ENCODE measurements around the gene DOCK1. TPM values are rescaled to one million over a fixed set of nuclear protein-coding genes. Genes with fewer than 3 reads are reported as not detected.

Gene DOCK1
- total and polyA plus RNA-seq, 8 donors = 46.4 to 77.7 (median 71.3) TPM

DNA sequence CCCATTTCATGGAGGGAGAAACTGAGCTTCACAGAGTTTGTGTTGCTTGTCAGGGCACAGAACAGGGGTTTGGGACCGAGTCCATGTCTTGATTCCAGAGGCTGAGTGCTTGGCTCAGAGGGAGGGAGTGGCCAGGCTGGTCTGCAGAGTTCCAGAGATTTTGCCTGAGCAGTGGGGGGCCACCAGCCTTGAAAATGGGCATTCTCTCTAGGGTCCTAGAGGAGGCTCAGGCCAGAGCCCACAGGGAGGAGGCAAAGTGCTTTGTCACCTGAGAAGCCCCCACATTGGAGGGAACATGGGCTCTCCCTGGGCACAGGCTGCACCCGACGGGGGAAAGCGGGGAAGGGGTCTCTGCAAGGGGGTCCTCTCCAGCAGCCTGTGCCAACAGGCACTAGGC lies 51.5 kb downstream of the DOCK1 start:
- no peaks in the 10 kb centered on the region for H3K4me1 ChIP-seq

DNA sequence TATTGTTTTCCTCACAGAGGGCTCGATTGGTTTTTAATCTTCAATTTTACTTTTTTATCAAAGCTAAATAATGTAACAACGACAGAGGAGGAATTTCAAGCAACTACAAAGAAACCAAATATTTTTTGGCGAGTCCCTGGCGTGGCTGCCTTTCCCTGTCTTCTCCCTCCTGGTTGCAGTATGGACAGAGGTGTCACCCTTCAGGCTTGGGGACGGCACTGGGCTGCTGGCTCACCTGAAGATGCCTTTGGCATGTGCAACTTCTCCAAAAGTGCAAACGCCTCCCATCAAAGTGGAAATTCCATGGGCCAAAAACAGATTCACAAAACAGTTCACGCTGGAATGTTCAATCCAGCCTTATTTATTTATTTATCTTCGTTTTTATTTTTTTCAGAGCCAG lies 51.9 kb downstream of the DOCK1 start:
- ATAC-seq (no peak), DNase-seq (no peak)
- no peak overlapping the region for H3K27ac ChIP-seq
- no peak overlapping the region for H3K4me3 ChIP-seq
- no peaks in the 10 kb centered on the region for H3K4me1 ChIP-seq
- intact Hi-C loops (cut with DNase I) = no loop called here
- H3K9me3 ChIP-seq = no peaks in the 10 kb centered on the region
- no peaks in the 10 kb centered on the region for H3K36me3 ChIP-seq
- TF ChIP-seq, protein P1, sequence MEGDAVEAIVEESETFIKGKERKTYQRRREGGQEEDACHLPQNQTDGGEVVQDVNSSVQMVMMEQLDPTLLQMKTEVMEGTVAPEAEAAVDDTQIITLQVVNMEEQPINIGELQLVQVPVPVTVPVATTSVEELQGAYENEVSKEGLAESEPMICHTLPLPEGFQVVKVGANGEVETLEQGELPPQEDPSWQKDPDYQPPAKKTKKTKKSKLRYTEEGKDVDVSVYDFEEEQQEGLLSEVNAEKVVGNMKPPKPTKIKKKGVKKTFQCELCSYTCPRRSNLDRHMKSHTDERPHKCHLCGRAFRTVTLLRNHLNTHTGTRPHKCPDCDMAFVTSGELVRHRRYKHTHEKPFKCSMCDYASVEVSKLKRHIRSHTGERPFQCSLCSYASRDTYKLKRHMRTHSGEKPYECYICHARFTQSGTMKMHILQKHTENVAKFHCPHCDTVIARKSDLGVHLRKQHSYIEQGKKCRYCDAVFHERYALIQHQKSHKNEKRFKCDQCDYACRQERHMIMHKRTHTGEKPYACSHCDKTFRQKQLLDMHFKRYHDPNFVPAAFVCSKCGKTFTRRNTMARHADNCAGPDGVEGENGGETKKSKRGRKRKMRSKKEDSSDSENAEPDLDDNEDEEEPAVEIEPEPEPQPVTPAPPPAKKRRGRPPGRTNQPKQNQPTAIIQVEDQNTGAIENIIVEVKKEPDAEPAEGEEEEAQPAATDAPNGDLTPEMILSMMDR (IDR thresholded peaks at IDR 0.05) = no peak
- H3K27me3 ChIP-seq = no peaks in the 10 kb centered on the region

More for the DNA sequence above, 51.5 kb downstream of the DOCK1 start:
- TF ChIP-seq, protein P1 (IDR thresholded peaks at IDR 0.05) = no peak
- no peak overlapping the region for H3K27ac ChIP-seq
- peaks cover 0 to 4% of the 10 kb centered on the region in 2 donors for H3K9me3 ChIP-seq
- intact Hi-C loops (cut with DNase I) = no loop called here
- DNase-seq = no peak
- no peaks in the 10 kb centered on the region for H3K36me3 ChIP-seq
- no peak overlapping the region for H3K4me3 ChIP-seq
- no peak for ATAC-seq
- no peaks in the 10 kb centered on the region for H3K27me3 ChIP-seq

DNA sequence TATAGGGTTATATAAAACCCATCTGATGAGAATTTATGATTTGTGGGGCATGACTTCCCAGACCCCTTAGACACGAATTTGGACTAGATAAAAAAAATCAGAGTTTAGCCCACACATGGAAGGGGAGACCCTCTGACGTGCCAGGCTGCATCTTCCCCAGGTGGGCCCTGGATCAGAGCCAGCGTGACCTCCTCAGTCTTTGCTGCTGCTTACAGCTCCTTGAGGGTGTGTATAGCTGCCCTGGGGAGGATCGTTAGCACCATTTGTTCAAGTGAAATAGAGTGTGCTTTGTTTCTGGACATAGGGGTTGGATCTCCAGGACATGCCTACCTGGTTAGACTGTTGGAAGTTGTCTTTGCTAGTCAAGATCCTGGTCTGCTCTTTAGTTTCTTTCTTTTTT lies 54.2 kb downstream of the DOCK1 start:
- TF ChIP-seq, protein P1 (IDR thresholded peaks at IDR 0.05) = no peak
- ATAC-seq (no peak), DNase-seq (no peak)
- no peaks in the 10 kb centered on the region for H3K4me1 ChIP-seq
- intact Hi-C loops (cut with DNase I) = no loop called here
- no peaks in the 10 kb centered on the region for H3K9me3 ChIP-seq
- no peak overlapping the region for H3K4me3 ChIP-seq
- no peaks in the 10 kb centered on the region for H3K27me3 ChIP-seq
- no peaks in the 10 kb centered on the region for H3K36me3 ChIP-seq
- no peak overlapping the region for H3K27ac ChIP-seq

DNA sequence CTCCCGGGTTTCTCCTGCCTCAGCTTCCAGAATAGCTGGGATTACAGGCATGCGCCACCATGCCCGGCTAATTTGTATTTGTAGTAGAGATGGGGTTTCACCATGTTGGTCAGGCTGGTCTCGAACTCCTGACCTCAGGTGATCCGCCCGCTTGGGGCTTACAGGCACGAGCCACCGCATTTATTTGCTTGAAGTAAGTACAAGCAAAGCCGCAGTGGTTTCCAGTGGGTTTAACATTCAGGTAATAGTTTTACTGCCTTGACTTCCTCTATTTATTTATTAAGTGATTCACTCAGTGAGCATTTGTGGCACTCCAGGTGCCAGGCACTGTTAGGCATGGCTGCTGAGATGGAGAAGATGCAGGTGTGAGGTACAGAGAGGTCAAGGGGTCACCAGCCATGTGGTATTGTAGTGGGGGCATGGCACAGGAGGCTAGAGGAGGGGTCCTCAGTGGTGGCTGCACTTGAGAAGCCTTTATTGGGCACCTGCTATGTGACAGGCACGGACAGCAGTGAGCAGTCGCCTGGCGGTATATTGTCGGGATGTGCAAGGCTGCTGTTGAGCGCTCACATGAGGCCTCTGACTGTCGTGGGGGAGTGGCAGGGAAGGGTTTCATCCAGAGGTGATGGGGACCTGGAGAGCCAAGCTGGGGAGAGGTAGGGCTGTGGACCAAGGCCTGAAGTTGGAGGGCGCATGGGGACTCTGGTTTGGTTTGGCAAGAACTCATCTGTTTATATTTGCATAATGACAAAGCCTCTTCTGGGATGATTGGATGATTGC lies 54.9 kb downstream of the DOCK1 start:
- DNase-seq (no peak), ATAC-seq (no peak)
- TF ChIP-seq, protein P1 (IDR thresholded peaks at IDR 0.05) = no peak
- no peak overlapping the region for H3K27ac ChIP-seq
- no peaks in the 10 kb centered on the region for H3K9me3 ChIP-seq
- H3K4me3 ChIP-seq = no peak overlapping the region
- intact Hi-C loops (cut with DNase I) = no loop called here
- no peaks in the 10 kb centered on the region for H3K4me1 ChIP-seq
- H3K36me3 ChIP-seq = no peaks in the 10 kb centered on the region
- H3K27me3 ChIP-seq = no peaks in the 10 kb centered on the region

DNA sequence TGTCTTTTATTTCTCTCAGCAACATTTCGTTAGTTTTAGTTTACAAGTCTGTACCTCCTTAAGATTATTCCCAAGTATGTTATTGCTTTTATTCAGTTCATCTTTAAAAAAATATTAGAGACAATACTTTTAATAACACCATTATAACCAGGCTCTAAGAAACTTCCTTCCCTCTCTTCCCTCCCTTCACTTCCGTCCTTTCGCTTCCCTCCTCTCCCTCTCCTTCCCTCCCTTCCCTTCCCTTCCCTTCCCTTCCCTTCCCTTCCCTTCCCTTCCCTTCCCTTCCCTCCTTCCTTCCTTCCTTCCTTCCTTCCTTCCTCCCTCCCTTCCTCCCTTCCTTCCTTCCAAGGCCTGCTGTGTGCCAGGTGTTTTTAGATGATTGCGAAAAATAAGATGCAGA lies 58.1 kb downstream of the DOCK1 start:
- intact Hi-C loops (cut with DNase I) = no loop called here
- no peak for DNase-seq
- no peaks in the 10 kb centered on the region for H3K36me3 ChIP-seq
- H3K27me3 ChIP-seq = no peaks in the 10 kb centered on the region
- no peaks in the 10 kb centered on the region for H3K4me1 ChIP-seq
- no peak for ATAC-seq
- no peak overlapping the region for H3K27ac ChIP-seq
- TF ChIP-seq, protein P1 (IDR thresholded peaks at IDR 0.05) = no peak
- no peak overlapping the region for H3K4me3 ChIP-seq
- no peaks in the 10 kb centered on the region for H3K9me3 ChIP-seq
